HepG2 (cell line): ENCODE data around the gene EGFLAM. TPM values are rescaled to one million over a fixed set of nuclear protein-coding genes. Genes with fewer than 3 reads are reported as not detected.

Source experiments
- ATAC-seq: fragments of 200-7000 bp; cut with Tn5 transposase; 3 replicates; pipeline ENCODE4 v1.9.1; 2020; ENCODE audit warnings: mild to moderate bottlenecking, moderate library complexity
- BruUV-seq: library from RNA; stranded (reverse); fragments of 400-500 nt; replicated peaks from 2 replicates; lab custom pipeline; 2021; lab: Mats Ljungman, UMichigan
- CTCF ChIA-PET: fragments of 300-600 bp; formaldehyde crosslinking; extraction: SDS; loops from one replicate; lab custom pipeline; 2021; ENCODE audit warnings: low total read pairs, inconsistent platforms, low intra/inter-chr PET ratio; lab: Yijun Ruan, JAX
- POLR2A ChIA-PET: fragments of 350-600 bp; sonication (Branson Sonifier 250); formaldehyde crosslinking; loops from one replicate; lab custom pipeline; 2020; ENCODE audit warnings: antibody characterized with exemption, inconsistent platforms; lab: Yijun Ruan, JAX
- DNase-seq: peaks from one replicate; pipeline ENCODE4 v3.0.0-alpha.2; 2015; ENCODE audit warnings: low spot score
- FAIRE-seq: peaks from 3 replicates; lab custom pipeline; 2011; peaks lifted over from hg19 to GRCh38; lab: Jason Lieb, UNC
- H2AFZ ChIP-seq: one replicate; pipeline ENCODE4 v1.6.1; 2011; ENCODE audit warnings: low read length, inconsistent platforms
- H3K27ac ChIP-seq: fragments of 300-600 bp; 3 replicates; pipeline ENCODE4 v1.8.0; 2011; ENCODE audit warnings: mixed run types, mild to moderate bottlenecking, mixed read lengths, low read length, inconsistent platforms; ENCODE audit not compliant: insufficient read depth; ENCODE audit errors: extremely low read length
- H3K27me3 ChIP-seq, 2 experiments: fragments of 200-600 bp in 1 of 2; 2 replicates in 1 of 2; 3 replicates in 1 of 2; pipeline versions ENCODE4 v1.6.0 to v1.8.0; 2011; ENCODE audit warnings: low read length in 2 of 2, mild to moderate bottlenecking in 2 of 2, moderate library complexity in 2 of 2, inconsistent platforms in 1 of 2; ENCODE audit not compliant: insufficient read depth in 2 of 2, control insufficient read depth in 1 of 2
- H3K36me3 ChIP-seq, 2 experiments: fragments of 200-600 bp in 1 of 2; replicated peaks in 1 of 2; 2 replicates in 1 of 2; 3 replicates in 1 of 2; pipeline versions ENCODE4 v1.5.1 to v1.8.0; 2011; ENCODE audit warnings: low read length in 2 of 2, inconsistent platforms in 1 of 2; ENCODE audit not compliant: insufficient read depth in 2 of 2, control insufficient read depth in 1 of 2
- H3K4me1 ChIP-seq: 2 replicates; pipeline ENCODE4 v1.5.1; 2012; ENCODE audit warnings: low read length, inconsistent platforms; ENCODE audit not compliant: insufficient read depth
- H3K4me2 ChIP-seq: 2 replicates; pipeline ENCODE4 v1.6.0; 2011; ENCODE audit warnings: low read depth, low read length, inconsistent platforms
- H3K4me3 ChIP-seq, 3 experiments: fragments of 200-600 bp in 1 of 3; sonication (generic), shearing (Covaris generic) in 1 of 3; replicated peaks in 1 of 3; 2 replicates each; pipeline ENCODE4 v1.5.1; 2011 to 2016; ENCODE audit warnings: low read length in 3 of 3, inconsistent platforms in 2 of 3, low read depth in 2 of 3, mild to moderate bottlenecking in 2 of 3, control low read depth in 1 of 3, mixed read lengths in 1 of 3; ENCODE audit not compliant: insufficient read depth in 1 of 3
- H3K79me2 ChIP-seq: one replicate; pipeline ENCODE4 v1.6.1; 2011; ENCODE audit warnings: low read length, inconsistent platforms; ENCODE audit not compliant: insufficient read depth
- H3K9ac ChIP-seq: 2 replicates; pipeline ENCODE4 v1.6.0; 2011; ENCODE audit warnings: mild to moderate bottlenecking, low read depth, low read length, inconsistent platforms; ENCODE audit not compliant: insufficient read depth
- H3K9me3 ChIP-seq: 2 replicates; pipeline ENCODE4 v1.5.1; 2012; ENCODE audit warnings: mild to moderate bottlenecking, low read length
- H4K20me1 ChIP-seq: 2 replicates; pipeline ENCODE4 v1.6.0; 2011; ENCODE audit warnings: inconsistent platforms, mild to moderate bottlenecking, low read length, moderate library complexity; ENCODE audit not compliant: insufficient read depth
- CBX2 ChIP-seq, 2 experiments: fragments of 200-600 bp in 1 of 2; sonication (generic); formaldehyde crosslinking in 1 of 2; IDR thresholded peaks; 2 replicates each; pipeline versions ENCODE4 v1.7.0 to v1.8.1; 2018 to 2022; ENCODE audit warnings: low read depth in 2 of 2, low read length in 1 of 2, mild to moderate bottlenecking in 1 of 2, missing genetic modification reagents in 1 of 2
- FOXK2 ChIP-seq: fragments of 450-650 bp; IDR thresholded peaks from 2 replicates; pipeline ENCODE4 v1.6.1; 2016
- FOXO4 ChIP-seq: sonication (generic); formaldehyde crosslinking; conservative IDR thresholded peaks from 2 replicates; pipeline ENCODE4 v1.8.1; 2023; ENCODE audit warnings: missing genetic modification reagents
- FUBP1 ChIP-seq: sonication (generic); formaldehyde crosslinking; IDR thresholded peaks from 2 replicates; pipeline ENCODE4 v1.5.1; 2020; ENCODE audit warnings: missing genetic modification reagents, mild to moderate bottlenecking, borderline replicate concordance
- IRF2 ChIP-seq: IDR thresholded peaks from 2 replicates; pipeline ENCODE4 v1.6.1; 2018; ENCODE audit warnings: missing genetic modification reagents, missing compliant biosample characterization
- MTF2 ChIP-seq: sonication (generic); formaldehyde crosslinking; IDR thresholded peaks from 2 replicates; pipeline ENCODE4 v1.5.0; 2020; ENCODE audit warnings: missing genetic modification reagents, borderline replicate concordance
- RARA ChIP-seq: IDR thresholded peaks from 2 replicates; pipeline ENCODE4 v1.6.1; 2016; ENCODE audit warnings: missing genetic modification reagents, missing compliant biosample characterization
- RNF2 ChIP-seq: fragments of 450-650 bp; conservative IDR thresholded peaks from 2 replicates; pipeline ENCODE4 v1.6.1; 2016; ENCODE audit warnings: low read depth
- STAT5B ChIP-seq: sonication (generic); formaldehyde crosslinking; IDR thresholded peaks from 2 replicates; pipeline ENCODE4 v1.4.0; 2020; ENCODE audit warnings: missing genetic modification reagents
- ZNF121 ChIP-seq: sonication (generic); formaldehyde crosslinking; IDR thresholded peaks from 2 replicates; pipeline ENCODE4 v1.5.0; 2020; ENCODE audit warnings: mild to moderate bottlenecking, missing genetic modification reagents
- ZNF276 ChIP-seq: sonication (generic); formaldehyde crosslinking; IDR thresholded peaks from 2 replicates; pipeline ENCODE4 v1.4.0; 2020; ENCODE audit warnings: mild to moderate bottlenecking, low read depth, missing genetic modification reagents
- ZNF382 ChIP-seq: sonication (generic); formaldehyde crosslinking; IDR thresholded peaks from 2 replicates; pipeline ENCODE4 v1.5.0; 2020; ENCODE audit warnings: missing genetic modification reagents, mild to moderate bottlenecking, borderline replicate concordance
- ZNF720 ChIP-seq: sonication (generic); formaldehyde crosslinking; IDR thresholded peaks from 2 replicates; pipeline ENCODE4 v1.4.0; 2020; ENCODE audit warnings: missing genetic modification reagents
- WGBS: methylation state at CpG from one replicate; pipeline ENCODE4 v1.1.6; 2017; ENCODE audit warnings: low lambda C conversion rate; 5-methylcytosine and 5-hydroxymethylcytosine counted together
- in situ Hi-C: cut with HindIII; loops from 2 replicates; pipeline ENCODE4 v1.10.0; 2017; ENCODE audit warnings: low pct_unique_long_range_greater_than_20kb; ENCODE audit not compliant: extremely low pct_ligation_motif_present
- intact Hi-C: fragments of 100-400 bp; cut with micrococcal nuclease; formaldehyde crosslinking; loops from one replicate; pipeline ENCODE4 v1.10.0; 2022; ENCODE audit not compliant: unreplicated experiment
- polyA plus RNA-seq, 8 experiments: library from polyadenylated mRNA; depleted of rRNA in 3 of 8; stranded (reverse) in 7 of 8; unstranded in 1 of 8; fragments of >200 nt; fragmentation: Illumina TruSeq in 4 of 8; extraction: Trizol in 4 of 8; gene quantifications; 2 replicates each; pipeline versions ENCODE4 v1.2.1 to v1.2.3, GENCODE V29; 2011 to 2016; ENCODE audit warnings: low read depth in 4 of 8, missing spikeins in 1 of 8, mixed read lengths in 1 of 8; ENCODE audit not compliant: insufficient read depth in 1 of 8
- total RNA-seq, 5 experiments: library from RNA; depleted of rRNA; stranded (reverse); fragments of >200 nt; fragmentation: Illumina TruSeq; extraction: Trizol; gene quantifications; 2 replicates each; pipeline ENCODE4 v1.2.3, GENCODE V29; 2016; ENCODE audit warnings: low read depth in 1 of 5

The EGFLAM gene
- total and polyA plus RNA-seq, 2 of the 13 experiments (the other 11 are each of a cell fraction or from before 2014, with no cell fraction given) = not detected

- H3K27me3 ChIP-seq = peaks cover 1 to 18% of the 10 kb centered on the region in 2 experiments; a peak in 3 of 5 replicates
- intact Hi-C loops (no loop called here), in situ Hi-C loops (no loop called here)
- H4K20me1 ChIP-seq = no peaks in the 10 kb centered on the region
- H3K9me3 ChIP-seq = no peaks in the 10 kb centered on the region
- ChIA-PET CTCF (no interaction called here), POLR2A (no interaction called here)
- ATAC-seq (no peak), DNase-seq (no peak), FAIRE-seq (no peak)
- no peaks in the 10 kb centered on the region for H3K4me1 ChIP-seq
- no peak overlapping the region for H3K9ac ChIP-seq
- H3K4me2 ChIP-seq = no peak overlapping the region
- H3K27ac ChIP-seq = no peak overlapping the region
- TF ChIP-seq ZNF382 (CRISPR knock-in tag) = no peak
- H2AFZ ChIP-seq = no peak overlapping the region
- no peak overlapping the region for H3K4me3 ChIP-seq
- BruUV-seq = no TSS peak
- 0% methylated on average over 1 of the region's 1 CpG for WGBS
- no peaks in the 10 kb centered on the region for H3K36me3 ChIP-seq
- no peaks in the 10 kb centered on the region for H3K79me2 ChIP-seq
These were observed 9.1 kb upstream of the EGFLAM start for GRCh38 chr5:38249301-38249700.

GRCh38 chr5:38249812-38250211 is 8.5 kb upstream of the EGFLAM start:
- no peak for FAIRE-seq
- TF ChIP-seq FUBP1 (CRISPR knock-in tag) = no peak
- TF ChIP-seq RNF2 = no peak
- no peak for TF ChIP-seq ZNF720 (CRISPR knock-in tag)
- no peak for TF ChIP-seq IRF2 (CRISPR knock-in tag)
- no peak for TF ChIP-seq ZNF276 (CRISPR knock-in tag)
- no peak for TF ChIP-seq FOXK2
- no peak for TF ChIP-seq CBX2 (IDR thresholded peaks at IDR 0.05; ENCODE audit: low read depth, low read length)
- no peak for TF ChIP-seq CBX2 (CRISPR knock-in tag; IDR thresholded peaks at IDR 0.05; ENCODE audit: low read depth)
- no peak for TF ChIP-seq ZNF121 (CRISPR knock-in tag)
- no peak for TF ChIP-seq MTF2 (CRISPR knock-in tag)
- TF ChIP-seq RARA (CRISPR knock-in tag) = no peak
- TF ChIP-seq STAT5B (CRISPR knock-in tag) = no peak
- no peak for TF ChIP-seq FOXO4 (CRISPR knock-in tag)
- Histone ChIP-seq H3K36me3 (no peaks in the 10 kb centered on the region), H3K79me2 (no peaks in the 10 kb centered on the region), H4K20me1 (no peaks in the 10 kb centered on the region), H3K27ac (no peak overlapping the region), H3K27me3 (peaks cover 1 to 18% of the 10 kb centered on the region in 2 experiments; a peak in 3 of 5 replicates), H3K4me1 (no peaks in the 10 kb centered on the region), H3K4me3 (no peak overlapping the region), H3K4me2 (no peak overlapping the region), H3K9me3 (no peaks in the 10 kb centered on the region), H3K9ac (no peak overlapping the region), H2AFZ (no peak overlapping the region)
- intact Hi-C loops = no loop called here
- ChIA-PET CTCF (no interaction called here), POLR2A (no interaction called here)
- no peak for DNase-seq
- 42% methylated on average over 2 of the region's 2 CpGs for WGBS
- BruUV-seq = no TSS peak
- in situ Hi-C loops = no loop called here
- ATAC-seq = no peak
